HepG2 (cell line): ENCODE data around the gene RNU6-8. TPM values are rescaled to one million over a fixed set of nuclear protein-coding genes. Genes with fewer than 3 reads are reported as not detected.

Experiments
- CEBPZ ChIP-seq: IDR thresholded peaks from 2 replicates; pipeline ENCODE4 v1.6.1; 2012; ENCODE audit warnings: low read length, improper control_type of control experiment
- GATAD2A ChIP-seq: IDR thresholded peaks from 2 replicates; pipeline ENCODE4 v1.6.1; 2016
- HOMEZ ChIP-seq: IDR thresholded peaks from 2 replicates; pipeline ENCODE4 v1.6.1; 2016; ENCODE audit warnings: low read depth
- SALL1 ChIP-seq: sonication (generic); formaldehyde crosslinking; IDR thresholded peaks from 2 replicates; pipeline ENCODE4 v1.8.0; 2022; ENCODE audit warnings: mild to moderate bottlenecking, missing genetic modification reagents
- UBTF ChIP-seq: sonication (generic); formaldehyde crosslinking; IDR thresholded peaks from 2 replicates; pipeline ENCODE4 v1.4.0; 2020; ENCODE audit warnings: mild to moderate bottlenecking, missing genetic modification reagents
- ZBTB4 ChIP-seq: sonication (generic); formaldehyde crosslinking; IDR thresholded peaks from 2 replicates; pipeline ENCODE4 v1.4.0; 2020; ENCODE audit warnings: missing genetic modification reagents, mild to moderate bottlenecking, borderline replicate concordance
- ZFP1 ChIP-seq: IDR thresholded peaks from 2 replicates; pipeline ENCODE4 v1.6.1; 2016
- ZHX2 ChIP-seq, 2 experiments: sonication (generic) in 1 of 2; formaldehyde crosslinking in 1 of 2; IDR thresholded peaks; 2 replicates each; pipeline versions ENCODE4 v1.6.1 to v1.9.0; 2014 to 2022; ENCODE audit warnings: antibody characterized with exemption in 1 of 2, borderline replicate concordance in 1 of 2, inconsistent platforms in 1 of 2, low read depth in 1 of 2, missing genetic modification reagents in 1 of 2
- ZNF12 ChIP-seq: sonication (generic); formaldehyde crosslinking; IDR thresholded peaks from 2 replicates; pipeline ENCODE4 v1.5.0; 2020; ENCODE audit warnings: missing genetic modification reagents
- ZNF260 ChIP-seq: sonication (generic); formaldehyde crosslinking; IDR thresholded peaks from 2 replicates; pipeline ENCODE4 v1.4.0; 2020; ENCODE audit warnings: missing genetic modification reagents, low read depth, mild to moderate bottlenecking, borderline replicate concordance
- ZNF670 ChIP-seq: sonication (generic); formaldehyde crosslinking; IDR thresholded peaks from 2 replicates; pipeline ENCODE4 v1.8.0; 2022; ENCODE audit warnings: mild to moderate bottlenecking, missing genetic modification reagents, borderline replicate concordance
- polyA plus RNA-seq, 8 experiments: library from polyadenylated mRNA; depleted of rRNA in 3 of 8; stranded (reverse) in 7 of 8; unstranded in 1 of 8; fragments of >200 nt; fragmentation: Illumina TruSeq in 4 of 8; extraction: Trizol in 4 of 8; gene quantifications; 2 replicates each; pipeline versions ENCODE4 v1.2.1 to v1.2.3, GENCODE V29; 2011 to 2016; ENCODE audit warnings: low read depth in 4 of 8, missing spikeins in 1 of 8, mixed read lengths in 1 of 8; ENCODE audit not compliant: insufficient read depth in 1 of 8
- total RNA-seq, 5 experiments: library from RNA; depleted of rRNA; stranded (reverse); fragments of >200 nt; fragmentation: Illumina TruSeq; extraction: Trizol; gene quantifications; 2 replicates each; pipeline ENCODE4 v1.2.3, GENCODE V29; 2016; ENCODE audit warnings: low read depth in 1 of 5

The RNU6-8 gene
- total and polyA plus RNA-seq, 2 of the 13 experiments (the other 11 are each of a cell fraction or from before 2014, with no cell fraction given), result under 0.01 TPM; not detected in 1

- TF ChIP-seq ZNF12, result peak; percentile 76; the same call in 1 of the 2 replicates
- peak; percentile 80 for TF ChIP-seq GATAD2A (CRISPR knock-in tag)
- peak; percentile 96 for TF ChIP-seq SALL1 (CRISPR knock-in tag)
- TF ChIP-seq ZNF260 (CRISPR knock-in tag), result no peak; the same call in 1 of the 2 replicates
- peak; percentile 63; the same call in 1 of the 2 replicates for TF ChIP-seq ZFP1 (CRISPR knock-in tag)
- TF ChIP-seq ZNF670 (CRISPR knock-in tag), result peak; percentile 96; the same call in 1 of the 2 replicates
- TF ChIP-seq CEBPZ, result no peak
- peak; percentile 92 for TF ChIP-seq UBTF (CRISPR knock-in tag)
- peak; percentile 37; the same call in 1 of the 2 replicates for TF ChIP-seq ZHX2 (IDR thresholded peaks at IDR 0.05; ENCODE audit: low read depth)
- no peak; the same call in 1 of the 2 replicates for TF ChIP-seq ZHX2 (CRISPR knock-in tag; IDR thresholded peaks at IDR 0.05; ENCODE audit: borderline replicate concordance)
- TF ChIP-seq ZBTB4 (CRISPR knock-in tag), result peak; percentile 98
- TF ChIP-seq HOMEZ (CRISPR knock-in tag), result peak; percentile 82
Observed at GRCh38 chr14:32201193-32201815, 1.8 kb downstream of the RNU6-8 start (continued).
